WI38 (cell line): ENCODE measurements around the gene APP.
"Not testable (repeated sequence)": the region's sequence is repeated elsewhere in the genome, so short reads cannot be mapped to it uniquely, and the experiment has no call there.

Experiments used
- H3K4me3 ChIP-seq: 2 replicates; pipeline ENCODE4 v1.5.1; 2011; ENCODE audit warnings: low read depth, mild to moderate bottlenecking, control low read depth, low read length
- CTCF ChIP-seq: IDR thresholded peaks from 2 replicates; pipeline ENCODE4 v1.5.1; 2012; ENCODE audit warnings: low read depth, mild to moderate bottlenecking, control low read depth, low read length

Gene APP

GRCh38 chr21:26036916-26037315 is 133.7 kb downstream of the APP start:
- no peak for TF ChIP-seq CTCF
- no peak overlapping the region for H3K4me3 ChIP-seq

GRCh38 chr21:26032263-26032662 is 138.3 kb downstream of the APP start:
- no peak overlapping the region for H3K4me3 ChIP-seq
- no peak for TF ChIP-seq CTCF

GRCh38 chr21:26028183-26028582 is 142.4 kb downstream of the APP start:
- TF ChIP-seq CTCF = no peak
- H3K4me3 ChIP-seq = no peak overlapping the region

GRCh38 chr21:26027696-26028095 is 142.9 kb downstream of the APP start:
- no peak for TF ChIP-seq CTCF
- H3K4me3 ChIP-seq = no peak overlapping the region

GRCh38 chr21:26025536-26026512 is 144.7 kb downstream of the APP start:
- no peak overlapping the region for H3K4me3 ChIP-seq
- TF ChIP-seq CTCF = no peak

- H3K4me3 ChIP-seq = not testable (repeated sequence)
Observed at GRCh38 chr21:26023406-26023805, 147.2 kb downstream of the APP start.

GRCh38 chr21:26022598-26023337 is 147.8 kb downstream of the APP start:
- not testable (repeated sequence) for H3K4me3 ChIP-seq

GRCh38 chr21:26020510-26020909 is 150.1 kb downstream of the APP start:
- no peak overlapping the region for H3K4me3 ChIP-seq
- TF ChIP-seq CTCF = no peak
